ENCODE measurements around the gene TCERG1. TPM values are rescaled to one million over a fixed set of nuclear protein-coding genes. Genes with fewer than 3 reads are reported as not detected.

Gene TCERG1
- total and polyA plus RNA-seq, 7 donors: 18.4 to 44.3 (median 30.5) TPM

- H3K9me3 ChIP-seq: no peaks in the 10 kb centered on the region
- no peak overlapping the region for H3K27ac ChIP-seq
- H3K27me3 ChIP-seq (ENCODE audit: insufficient read depth in 3 of 3, low read length in 2 of 3): no peaks in the 10 kb centered on the region
- intact Hi-C loops (cut with DNase I): no loop called here
- DNase-seq (no peak), ATAC-seq (no peak)
- no peaks in the 10 kb centered on the region for H3K4me1 ChIP-seq
- H3K4me3 ChIP-seq: no peak overlapping the region
- TF ChIP-seq CTCF (IDR thresholded peaks at IDR 0.05): peak; percentile 26
- peaks cover 9 to 85% of the 10 kb centered on the region in 2 donors for H3K36me3 ChIP-seq (ENCODE audit: insufficient read depth in 1 of 2, low read depth in 1 of 2)
- 69 to 77% (median 74%) methylated on average over 3 of the region's 3 CpGs for WGBS, 3 donors
Observed at GRCh38 chr5:146466521-146467349, 19.6 kb downstream of the TCERG1 start.

GRCh38 chr5:146467760-146468159 is 20.6 kb downstream of the TCERG1 start:
- H3K36me3 ChIP-seq (ENCODE audit: insufficient read depth in 1 of 2, low read depth in 1 of 2): peaks cover 9 to 83% of the 10 kb centered on the region in 2 donors

GRCh38 chr5:146474065-146474464 is 26.9 kb downstream of the TCERG1 start:
- no peaks in the 10 kb centered on the region for H3K27me3 ChIP-seq (ENCODE audit: insufficient read depth in 3 of 3, low read length in 2 of 3)
- DNase-seq (no peak), ATAC-seq (no peak)
- H3K36me3 ChIP-seq (ENCODE audit: insufficient read depth in 1 of 2, low read depth in 1 of 2): peaks cover 14 to 91% of the 10 kb centered on the region in 2 donors
- no peaks in the 10 kb centered on the region for H3K9me3 ChIP-seq
- intact Hi-C loops (cut with DNase I): loop anchor here in 1 of 2 donors (10.0 kb wide), 1 partner anchor 349 kb away; no protein-coding TSS in a partner anchor
- H3K4me1 ChIP-seq: no peaks in the 10 kb centered on the region
- WGBS, 3 donors: 94 to 100% (median 95%) methylated on average over 1 of the region's 1 CpG
- no peak for TF ChIP-seq CTCF (IDR thresholded peaks at IDR 0.05)
- no peak overlapping the region for H3K27ac ChIP-seq
- no peak overlapping the region for H3K4me3 ChIP-seq

More at GRCh38 chr5:146467760-146468159, 20.6 kb downstream of the TCERG1 start:
- ATAC-seq: no peak
- no peak for TF ChIP-seq CTCF (IDR thresholded peaks at IDR 0.05)
- Histone ChIP-seq H3K9me3 (no peaks in the 10 kb centered on the region), H3K4me3 (no peak overlapping the region), H3K4me1 (no peaks in the 10 kb centered on the region), H3K27me3 (ENCODE audit: insufficient read depth in 3 of 3, low read length in 2 of 3) (no peaks in the 10 kb centered on the region), H3K27ac (no peak overlapping the region)
- DNase-seq: no peak
- intact Hi-C loops (cut with DNase I): no loop called here
- WGBS, 3 donors: 90 to 97% (median 92%) methylated on average over 1 of the region's 1 CpG

GRCh38 chr5:146475190-146475780 is 28.2 kb downstream of the TCERG1 start:
- no peak for TF ChIP-seq CTCF (IDR thresholded peaks at IDR 0.05)
- H3K36me3 ChIP-seq (ENCODE audit: insufficient read depth in 1 of 2, low read depth in 1 of 2): peaks cover 10 to 90% of the 10 kb centered on the region in 2 donors
- no peak overlapping the region for H3K27ac ChIP-seq
- intact Hi-C loops (cut with DNase I): loop anchor here in 1 of 2 donors (10.0 kb wide), 1 partner anchor 350 kb away; no protein-coding TSS in a partner anchor
- ATAC-seq (no peak), DNase-seq (no peak)
- H3K9me3 ChIP-seq: no peaks in the 10 kb centered on the region
- H3K4me3 ChIP-seq: no peak overlapping the region
- no peaks in the 10 kb centered on the region for H3K4me1 ChIP-seq
- 84 to 88% (median 85%) methylated on average over 4 of the region's 4 CpGs for WGBS, 3 donors
- H3K27me3 ChIP-seq (ENCODE audit: insufficient read depth in 3 of 3, low read length in 2 of 3): no peaks in the 10 kb centered on the region
